AG04450 (cell line): Measurements from ENCODE around the gene PCNX2. TPM values are rescaled to one million over a fixed set of nuclear protein-coding genes. Genes with fewer than 3 reads are reported as not detected.

Experiments used
- CTCF ChIA-PET: fragments of 300-600, 350-600 bp; formaldehyde crosslinking; extraction: SDS; loops from one replicate; lab custom pipeline; 2022; ENCODE audit warnings: antibody characterized with exemption, inconsistent platforms; lab: Charles Lee
- POLR2A ChIA-PET: fragments of 350-600 bp; formaldehyde crosslinking; extraction: SDS; loops from one replicate; lab custom pipeline; 2021; ENCODE audit warnings: antibody characterized with exemption, inconsistent platforms; lab: Yijun Ruan, JAX
- DNase-seq: peaks from one replicate; pipeline ENCODE4 v3.0.0-alpha.2; 2011; ENCODE audit warnings: low read depth, low spot score
- H3K27ac ChIP-seq: one replicate; pipeline ENCODE4 v1.5.1; 2012; ENCODE audit warnings: low read depth, low read length, control low read depth
- H3K27me3 ChIP-seq: one replicate; pipeline ENCODE4 v1.6.0; 2012; ENCODE audit warnings: low read length; ENCODE audit not compliant: control insufficient read depth, insufficient read depth
- H3K4me3 ChIP-seq: 2 replicates; pipeline ENCODE4 v1.5.1; 2011; ENCODE audit warnings: mild to moderate bottlenecking, low read depth, low read length, control low read depth
- H3K9me3 ChIP-seq: 2 replicates; pipeline ENCODE4 v1.5.1; 2012; ENCODE audit warnings: low read length; ENCODE audit not compliant: control insufficient read depth, insufficient read depth
- CTCF ChIP-seq: IDR thresholded peaks from 2 replicates; pipeline ENCODE4 v1.5.1; 2011; ENCODE audit warnings: low read depth, low read length, control low read depth, inconsistent platforms
- polyA plus RNA-seq: library from polyadenylated mRNA; depleted of rRNA; stranded (reverse); fragments of >200 nt; gene quantifications from 2 replicates; pipeline ENCODE4 v1.2.3, GENCODE V29; 2011

The PCNX2 gene
- polyA plus RNA-seq, 1 experiment = 29.8 TPM

DNA sequence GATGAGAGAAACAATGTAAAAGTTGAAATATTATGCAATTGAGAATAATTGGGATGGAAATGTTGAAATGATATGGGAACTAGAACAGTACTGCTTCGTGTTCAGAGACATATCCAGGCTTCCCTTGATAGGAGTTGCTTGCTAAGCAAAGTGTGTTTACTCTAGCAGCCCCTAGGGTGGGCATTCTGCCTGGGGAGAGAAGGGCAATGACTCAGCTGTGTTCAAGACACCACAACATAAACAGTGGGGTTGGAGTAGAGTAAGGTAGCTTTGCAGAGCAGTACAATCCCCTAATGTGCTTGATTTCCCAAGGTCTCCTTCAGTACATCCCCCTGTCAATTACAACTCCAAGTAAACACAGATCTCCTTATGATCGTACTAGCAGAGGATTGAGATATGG lies 4.8 kb upstream of the PCNX2 start:
- Histone ChIP-seq H3K27ac (no peak overlapping the region), H3K27me3 (no peaks in the 10 kb centered on the region), H3K9me3 (peaks cover 4% of the 10 kb centered on the region), H3K4me3 (no peak overlapping the region)
- 0 out of 2 replicates have a peak, but pooled peaks have one; percentile 10 for TF ChIP-seq CTCF
- ChIA-PET CTCF (interaction anchor here (0.8 to 1.1 kb wide), 3 partner anchors 32 to 533 kb away, joined by 3 to 4 read pairs (median 3); no protein-coding TSS in a partner anchor), POLR2A (no interaction called here)
- DNase-seq = peak; percentile 18

DNA sequence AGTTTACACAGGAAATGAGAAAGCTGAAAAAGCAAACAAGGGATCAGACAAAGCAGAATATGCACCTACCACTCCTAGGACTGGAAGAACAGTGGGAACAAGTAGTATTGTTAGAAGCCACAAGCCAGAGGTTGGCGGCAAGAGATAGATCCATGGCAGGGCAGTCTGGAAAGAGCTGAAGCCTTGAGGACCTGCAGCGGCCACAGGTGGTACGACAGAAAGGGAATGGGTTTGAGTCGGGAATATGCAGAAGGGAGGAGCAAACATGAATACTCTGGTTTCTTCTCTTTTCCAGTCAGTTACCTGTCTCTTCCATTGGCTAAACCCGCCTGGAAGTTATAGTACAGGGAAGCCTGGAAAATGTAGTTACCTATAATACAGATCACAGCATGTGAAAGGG lies 3.9 kb upstream of the PCNX2 start:
- Histone ChIP-seq H3K27ac (no peak overlapping the region), H3K4me3 (no peak overlapping the region), H3K9me3 (peaks cover 4% of the 10 kb centered on the region), H3K27me3 (no peaks in the 10 kb centered on the region)
- ChIA-PET POLR2A (no interaction called here), CTCF (interaction anchor here (1.1 kb wide), 1 partner anchor 532 kb away, joined by 3 read pairs; no protein-coding TSS in a partner anchor)
- no peak for DNase-seq
- TF ChIP-seq CTCF = no peak

- Histone ChIP-seq H3K27ac (no peak overlapping the region), H3K27me3 (no peaks in the 10 kb centered on the region), H3K9me3 (no peaks in the 10 kb centered on the region), H3K4me3 (peak overlapping the region; percentile 99)
- POLR2A ChIA-PET = no interaction called here
- CTCF ChIA-PET = interaction anchor here (0.8 to 1.4 kb wide), 2 partner anchors 9 to 17 kb away, joined by 3 to 9 read pairs; no protein-coding TSS in a partner anchor
- no peak for DNase-seq
- TF ChIP-seq CTCF = no peak
These were observed 424 bp upstream of the PCNX2 start for GRCh38 chr1:233295975-233296322.

DNA sequence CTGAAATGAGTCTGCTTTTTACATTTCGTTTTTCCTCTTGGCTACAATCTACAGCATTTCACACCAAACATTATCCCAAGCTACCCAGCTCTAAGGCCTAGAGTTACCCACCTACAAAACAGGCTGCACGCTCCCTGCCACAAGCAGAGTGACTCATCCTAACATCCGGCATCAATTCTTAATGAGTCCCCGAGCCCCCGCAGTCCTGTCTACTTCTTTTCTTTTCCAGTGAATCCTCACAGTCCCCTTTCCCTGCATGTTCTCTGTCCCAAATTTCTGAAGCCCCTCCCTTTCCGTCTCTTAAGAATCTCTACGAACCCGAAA lies 650 bp downstream of the PCNX2 start:
- CTCF ChIA-PET = interaction anchor here (0.6 kb wide), 1 partner anchor 1979 kb away, joined by 3 read pairs; no protein-coding TSS in a partner anchor
- no peaks in the 10 kb centered on the region for H3K9me3 ChIP-seq
- H3K27me3 ChIP-seq = no peaks in the 10 kb centered on the region
- POLR2A ChIA-PET = interaction anchor here (0.5 kb wide), 1 partner anchor 31 kb away, joined by 3 read pairs; no protein-coding TSS in a partner anchor
- no peak for DNase-seq
- H3K4me3 ChIP-seq = peak overlapping the region; percentile 99
- no peak for TF ChIP-seq CTCF
- peak overlapping the region; percentile 25 for H3K27ac ChIP-seq

GRCh38 chr1:233293556-233294446 lies 1.7 kb downstream of the PCNX2 start:
- peak overlapping the region; percentile 99 for H3K4me3 ChIP-seq
- H3K27me3 ChIP-seq = no peaks in the 10 kb centered on the region
- H3K9me3 ChIP-seq = no peaks in the 10 kb centered on the region
- no peak for DNase-seq
- no peak for TF ChIP-seq CTCF
- POLR2A ChIA-PET = no interaction called here
- CTCF ChIA-PET = interaction anchor here (1.5 kb wide), 1 partner anchor 11 kb away, joined by 5 read pairs; no protein-coding TSS in a partner anchor
- H3K27ac ChIP-seq = no peak overlapping the region
